GM04504 (cell line): ENCODE measurements around the gene SLX9.
"Not testable (repeated sequence)": the region's sequence is repeated elsewhere in the genome, so short reads cannot be mapped to it uniquely, and the experiment has no call there.

Experiments used
- DNase-seq: peaks from one replicate; pipeline ENCODE4 v3.0.0-alpha.2; 2012; ENCODE audit warnings: low read depth

SLX9 gene

GRCh38 chr21:44960141-44961092 is 20.6 kb downstream of the SLX9 start:
- no peak for DNase-seq

DNA sequence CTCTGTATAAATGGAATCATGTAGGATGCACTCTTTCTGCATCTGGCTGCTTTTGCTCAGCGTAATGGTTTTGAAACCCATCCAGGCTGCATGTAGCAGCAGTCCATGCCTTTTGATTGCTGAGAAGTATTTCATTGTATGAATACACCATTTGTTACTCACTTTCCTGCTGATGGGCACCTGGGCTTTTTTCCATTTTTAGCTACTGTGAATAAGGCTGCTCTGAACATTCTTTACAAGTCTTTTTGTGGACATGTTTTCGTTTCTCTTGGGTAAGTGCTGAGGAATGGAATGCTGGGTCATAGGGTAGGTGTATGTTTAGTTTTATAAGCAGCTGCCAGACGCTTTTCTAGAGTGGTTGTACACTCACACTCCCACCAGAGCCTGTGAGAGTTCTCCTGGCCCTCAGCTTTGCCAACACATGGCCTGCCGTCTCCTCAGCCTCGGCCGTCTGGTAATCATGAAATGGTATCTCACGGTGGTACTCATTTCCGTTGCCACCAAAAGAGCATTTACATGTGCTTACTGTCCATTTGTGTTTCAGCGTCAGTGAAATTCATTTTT is 22.7 kb downstream of the SLX9 start:
- peak; percentile 79 for DNase-seq

- no peak for DNase-seq
Measured at GRCh38 chr21:44964381-44964780, 24.6 kb downstream of the SLX9 start.

DNA sequence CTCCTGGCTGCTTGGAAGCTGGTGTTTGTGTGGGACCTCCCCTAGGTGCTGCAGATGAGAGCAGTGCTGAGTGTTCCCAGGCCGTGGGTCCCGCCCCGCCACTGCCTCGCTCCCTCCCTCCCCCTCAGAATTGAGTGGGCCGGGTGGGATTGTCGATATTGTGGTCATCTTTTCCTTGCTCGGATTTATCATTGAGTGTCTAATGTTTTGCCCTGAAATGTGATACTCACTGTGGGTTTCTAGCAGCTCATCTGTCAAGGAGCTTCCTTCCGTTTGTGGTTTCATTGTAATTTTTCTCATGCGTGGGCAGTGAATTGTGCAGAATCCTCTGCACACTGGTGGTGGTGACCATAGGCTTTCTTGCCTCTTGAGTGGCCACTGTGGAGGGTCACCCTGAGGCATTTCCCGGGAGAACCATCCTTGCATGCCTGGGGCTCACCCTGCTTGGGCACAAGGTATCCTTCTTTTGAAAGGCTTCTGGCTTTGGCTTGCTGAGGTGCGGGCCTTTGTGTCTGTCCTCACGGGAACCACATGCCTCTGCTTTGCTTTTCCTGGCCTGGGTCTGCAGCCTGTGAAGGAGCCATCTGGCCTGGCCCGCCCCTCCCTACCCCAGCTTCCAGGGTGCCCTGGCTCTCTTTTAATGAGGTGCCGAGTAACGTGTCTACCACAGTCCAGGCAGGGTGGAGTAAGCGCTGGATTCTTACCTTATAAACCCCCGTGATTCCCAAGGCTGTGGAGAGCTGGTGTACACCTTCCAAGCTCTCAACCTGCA is 25.6 kb downstream of the SLX9 start:
- no peak for DNase-seq

- DNase-seq = no peak
Measured at GRCh38 chr21:44966135-44967081, 26.6 kb downstream of the SLX9 start.

DNA sequence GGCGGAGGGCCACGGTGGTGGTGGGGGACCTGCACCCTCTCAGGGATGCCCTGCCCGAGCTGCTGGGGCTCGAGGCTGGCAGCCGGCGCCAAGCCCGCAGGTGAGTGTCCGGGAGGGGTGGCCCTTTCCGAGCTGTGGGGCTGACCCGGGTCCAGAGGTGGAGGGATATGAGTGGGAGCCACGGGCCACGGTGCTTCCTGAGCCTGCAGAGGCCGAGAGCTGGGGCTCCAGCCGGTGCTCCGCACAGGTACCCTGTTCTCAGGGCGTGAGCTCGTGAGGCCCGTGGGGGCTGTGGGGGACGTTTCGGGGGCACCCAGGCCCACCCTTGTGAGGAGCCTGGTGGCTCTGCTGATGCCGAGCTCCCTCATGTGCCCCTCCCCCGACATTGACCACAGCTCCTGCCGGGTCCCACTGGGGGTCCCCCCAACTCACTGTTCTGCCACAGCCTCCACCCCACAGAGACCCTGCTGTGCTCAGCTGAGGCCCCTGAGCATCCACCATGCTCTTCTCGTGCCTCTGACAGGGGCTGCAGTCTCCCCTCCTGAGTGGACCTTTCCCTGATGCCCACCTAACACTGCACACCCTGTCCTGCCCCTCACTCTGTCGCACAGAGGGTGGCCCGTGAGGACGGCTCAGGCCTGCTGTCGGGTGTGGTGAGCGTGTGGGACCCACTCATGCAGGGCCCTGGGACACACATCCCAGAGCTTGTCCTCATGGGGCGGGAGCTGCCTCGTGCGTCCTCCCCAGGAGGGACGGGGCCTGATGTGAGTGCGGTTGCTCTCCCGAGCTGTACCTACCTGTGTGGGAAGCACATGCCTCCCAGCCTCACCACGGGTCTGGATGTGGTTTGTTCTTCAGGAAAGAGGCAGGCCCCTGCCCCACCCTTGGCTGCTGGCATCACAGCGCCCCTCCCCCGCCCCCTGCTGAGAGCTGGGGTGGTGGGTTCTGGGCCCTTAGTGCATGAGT is 27.5 kb downstream of the SLX9 start:
- DNase-seq = no peak

DNA sequence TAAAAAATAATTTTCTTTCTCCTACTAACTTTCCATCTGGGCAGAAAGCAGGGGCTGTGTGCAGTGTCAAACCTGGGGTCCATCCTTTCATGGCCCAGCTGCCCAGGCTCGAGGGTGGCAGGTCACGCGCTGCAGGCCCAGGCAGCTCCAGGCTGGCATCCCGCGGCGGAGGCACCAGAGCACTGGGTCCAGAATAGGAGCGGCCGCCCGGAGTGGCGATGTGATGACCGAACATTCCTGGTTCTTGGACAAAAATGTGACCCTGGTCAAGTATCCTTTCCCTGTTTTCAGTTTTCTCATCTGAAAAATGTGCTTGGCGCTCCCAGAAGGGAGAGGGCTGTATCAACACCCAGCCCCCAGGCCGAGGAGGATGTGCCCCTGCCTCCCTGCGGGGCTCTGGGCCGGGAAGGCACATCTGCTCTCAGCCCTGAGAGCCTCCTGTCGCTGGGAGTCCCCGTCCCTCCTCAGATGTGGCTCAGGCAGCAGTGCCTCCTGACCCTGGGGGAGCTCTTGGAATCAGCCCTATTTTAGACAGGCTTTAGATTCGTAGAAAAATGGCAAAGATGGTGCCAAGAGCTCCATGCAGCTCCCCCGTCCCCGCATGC is 29.3 kb downstream of the SLX9 start:
- no peak for DNase-seq

- no peak for DNase-seq
Measured at GRCh38 chr21:44969931-44970755, 30.3 kb downstream of the SLX9 start.

DNA sequence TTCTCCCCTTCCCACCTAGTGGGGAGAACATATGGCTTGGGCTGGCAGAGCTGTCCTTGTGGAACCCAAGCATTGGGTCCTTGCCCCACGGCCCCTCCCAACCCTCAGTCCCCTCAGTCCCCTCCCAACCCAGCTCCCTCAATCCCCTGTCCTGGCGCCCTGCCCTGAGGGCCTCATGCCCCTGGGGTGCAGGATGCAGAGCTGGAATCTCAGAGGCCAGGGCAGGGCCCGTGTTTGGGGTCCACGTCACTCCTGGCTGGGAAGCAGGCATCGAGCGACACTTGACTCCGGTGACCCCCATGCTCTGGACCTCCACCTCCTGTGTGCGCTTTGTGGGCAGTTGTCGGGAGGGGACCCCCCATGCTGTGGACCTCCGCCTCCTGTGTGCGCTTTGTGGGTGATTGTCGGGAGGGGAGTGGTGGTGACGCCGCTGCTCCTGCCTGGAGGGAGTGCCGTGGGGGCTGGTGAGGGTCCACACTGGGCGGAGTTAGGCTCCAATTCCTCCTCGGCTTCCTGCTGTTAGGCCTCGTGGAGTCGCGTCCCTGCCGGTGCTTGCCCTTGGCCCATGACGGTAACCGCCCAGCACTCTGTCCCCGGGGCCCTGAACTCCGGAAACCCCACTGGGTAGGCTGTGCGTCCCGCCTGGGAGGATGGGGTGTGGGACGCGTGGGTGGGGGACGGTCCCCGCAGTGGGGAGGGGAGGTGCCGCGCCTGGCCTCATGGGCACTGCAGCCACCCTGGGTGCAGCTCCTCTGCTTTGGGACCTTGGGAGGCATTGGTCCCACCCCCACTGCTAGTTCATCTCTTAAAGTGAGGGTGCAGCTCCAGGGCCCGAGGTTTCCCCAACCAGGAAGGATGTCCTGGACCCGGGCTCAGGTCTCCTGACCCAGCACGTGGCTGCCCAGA is 31.2 kb downstream of the SLX9 start:
- no peak for DNase-seq

DNA sequence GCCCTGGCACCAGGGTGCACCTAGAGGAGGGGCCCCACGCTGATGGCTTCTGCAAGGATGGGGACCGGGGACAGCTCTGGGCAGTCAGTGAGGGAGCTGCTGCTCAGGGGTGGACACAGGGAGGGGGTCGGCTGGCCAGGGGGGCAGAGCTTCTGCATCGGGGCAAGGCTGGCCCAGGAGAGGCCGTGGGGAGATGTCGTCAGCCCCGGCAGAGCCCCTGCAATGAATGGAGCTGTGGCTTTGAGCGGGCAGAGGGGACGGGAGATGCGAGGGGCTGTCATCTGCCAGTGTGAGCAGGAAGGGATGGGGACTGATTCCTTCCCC is 31.8 kb downstream of the SLX9 start:
- DNase-seq = no peak

GRCh38 chr21:44972301-44972814 is 32.5 kb downstream of the SLX9 start:
- DNase-seq = no peak

GRCh38 chr21:44972821-44973220 is 33.0 kb downstream of the SLX9 start:
- no peak for DNase-seq

DNA sequence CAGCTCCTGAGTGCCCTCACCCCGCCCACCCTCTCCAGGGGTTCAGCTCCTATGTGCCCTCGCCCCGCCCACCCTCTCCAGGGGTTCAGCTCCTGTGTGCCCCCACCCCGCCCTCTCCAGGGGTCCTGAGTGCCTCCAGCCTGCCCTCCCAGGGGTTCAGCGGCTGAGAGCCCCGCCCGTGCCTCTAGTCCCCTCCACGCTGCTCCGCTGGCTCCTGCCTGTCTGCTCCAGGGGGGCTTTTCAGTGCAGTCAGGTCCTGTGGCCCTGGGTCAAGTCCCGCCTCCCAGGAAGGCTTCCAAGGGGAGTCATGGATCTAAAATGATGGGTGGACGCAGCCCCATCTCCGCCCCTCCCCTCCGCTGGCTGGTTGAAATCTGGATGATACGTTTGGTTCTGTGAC is 33.8 kb downstream of the SLX9 start:
- no peak for DNase-seq

- DNase-seq = no peak
Measured at GRCh38 chr21:44974676-44975075, 34.8 kb downstream of the SLX9 start.

- DNase-seq = no peak
Measured at GRCh38 chr21:44975720-44976555, 36.1 kb downstream of the SLX9 start.

DNA sequence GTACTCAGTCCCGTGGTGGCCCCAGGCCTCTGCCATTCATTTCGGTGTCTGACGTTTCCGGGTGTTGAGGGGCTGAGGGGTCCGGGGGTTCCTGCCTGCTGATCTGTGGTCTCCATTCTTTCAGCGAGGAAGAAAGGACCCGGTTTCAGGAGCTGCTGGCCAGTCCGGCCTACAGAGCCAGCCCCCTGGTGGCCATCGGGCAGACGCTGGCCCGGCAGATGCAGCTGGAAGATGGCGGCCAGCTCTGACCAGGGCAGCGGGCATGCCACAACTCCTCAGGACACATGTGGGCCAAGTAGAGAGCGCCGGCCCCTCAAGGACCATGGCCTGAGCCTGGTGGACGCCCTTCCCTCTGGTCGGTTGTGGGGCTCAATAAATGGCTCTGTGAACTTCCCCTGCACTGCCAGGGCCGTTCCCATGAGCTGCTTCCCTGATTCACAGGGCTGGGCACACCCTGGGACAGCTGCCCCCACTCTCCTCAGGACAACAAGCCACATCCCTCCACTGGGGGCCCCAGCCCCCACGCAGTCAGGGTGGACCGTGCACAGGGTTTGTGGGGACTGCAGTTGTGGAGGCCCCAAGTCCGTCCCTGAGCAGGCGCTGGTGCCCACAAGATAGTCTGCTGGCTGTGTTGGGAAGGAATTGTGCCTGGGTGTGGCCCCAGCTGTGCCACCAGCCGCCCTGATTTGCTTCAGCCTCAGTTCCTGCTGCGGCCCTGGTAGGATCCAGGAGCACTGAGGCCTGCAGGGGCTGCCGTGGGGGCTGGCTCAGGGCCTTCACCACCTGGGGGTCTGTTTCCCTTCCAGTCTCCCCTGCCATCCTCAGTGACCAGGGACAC is 36.9 kb downstream of the SLX9 start:
- not testable (repeated sequence) for DNase-seq
